SH-SY5Y (cell line): Measurements from ENCODE around the gene NAB2.

Source experiments
- GATA2 ChIP-seq: IDR thresholded peaks from 2 replicates; pipeline ENCODE4 v1.6.1; 2011; ENCODE audit warnings: mild to moderate bottlenecking, low read depth, low read length
- GATA3 ChIP-seq: IDR thresholded peaks from 2 replicates; pipeline ENCODE4 v1.6.1; 2011; ENCODE audit warnings: low read depth, mild to moderate bottlenecking, low read length, moderate library complexity

- TF ChIP-seq GATA2: no peak
- no peak for TF ChIP-seq GATA3
Measured at GRCh38 chr12:57095440-57095839, 6.5 kb downstream of the NAB2 start.
